ENCODE measurements around the gene TMEM158.

Gene TMEM158

DNA sequence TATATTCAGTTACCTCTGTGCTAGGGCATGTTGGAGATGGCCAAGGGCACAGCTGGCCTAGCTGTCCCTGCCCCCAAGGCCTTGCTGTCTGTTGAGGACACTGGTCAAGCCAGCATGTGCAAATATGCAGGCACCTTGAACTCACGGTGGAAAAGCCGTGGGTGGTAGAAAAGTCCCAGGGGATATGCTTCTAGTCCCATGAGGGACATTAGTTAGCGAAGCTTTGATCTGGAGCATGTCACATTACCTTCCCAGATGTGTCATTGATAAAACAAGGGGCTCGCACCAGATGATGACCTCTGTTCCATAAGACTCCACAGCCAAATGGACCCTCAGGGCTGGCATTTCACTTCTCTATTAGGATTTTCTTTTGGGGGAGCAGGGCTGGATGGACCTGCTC lies 14.2 kb upstream of the TMEM158 start:
- peaks cover 0 to 4% (median 0%) of the 10 kb centered on the region in 10 experiments; a peak in 1 of 20 replicates for H3K4me1 ChIP-seq
- H3K27me3 ChIP-seq, result no peaks in the 10 kb centered on the region
- TF ChIP-seq Cebpa-rat (IDR thresholded peaks at IDR 0.05), result no peak

DNA sequence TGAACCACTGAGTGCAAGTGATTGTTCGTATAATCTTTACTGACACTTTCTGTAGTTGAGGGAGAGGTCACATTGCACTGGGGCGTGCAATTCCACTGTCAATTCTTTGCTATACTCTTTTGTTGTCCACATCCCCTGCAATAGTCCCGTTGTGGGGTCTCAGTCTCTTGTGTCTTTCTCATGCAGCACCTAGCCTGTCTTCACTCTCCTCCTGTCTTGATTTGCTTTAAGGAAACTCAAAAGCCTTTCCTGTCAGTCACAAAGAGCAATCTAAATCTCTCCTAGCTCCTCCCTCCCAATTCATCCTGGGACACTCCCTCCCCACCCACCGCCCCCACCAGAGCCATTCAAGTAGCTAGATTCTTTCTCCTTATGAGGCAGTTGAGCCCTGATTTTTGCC lies 13.2 kb upstream of the TMEM158 start:
- H3K4me3 ChIP-seq, result no peak overlapping the region
- no peak overlapping the region for H3K27ac ChIP-seq
- H3K9me3 ChIP-seq (replicated peaks in 1 of 11), result peaks cover 0 to 16% (median 6%) of the 10 kb centered on the region in 11 experiments; a peak in 11 of 22 replicates
- peaks cover 0 to 4% (median 0%) of the 10 kb centered on the region in 10 experiments; a peak in 1 of 20 replicates for H3K4me1 ChIP-seq
- H4K20me1 ChIP-seq, result no peaks in the 10 kb centered on the region
- H3K36me3 ChIP-seq, result no peaks in the 10 kb centered on the region
- TF ChIP-seq Cebpa-rat (IDR thresholded peaks at IDR 0.05), result no peak
- no peak overlapping the region for H3K9ac ChIP-seq
- H3K27me3 ChIP-seq, result no peaks in the 10 kb centered on the region
- H3K4me2 ChIP-seq, result no peak overlapping the region

More for the DNA sequence above, 14.2 kb upstream of the TMEM158 start:
- no peak overlapping the region for H3K27ac ChIP-seq
- 0 out of 22 replicates have a peak overlapping the region, but pooled peaks of 1 of the 11 experiments have one; percentile 15 for H3K4me2 ChIP-seq
- no peaks in the 10 kb centered on the region for H4K20me1 ChIP-seq
- H3K4me3 ChIP-seq, result no peak overlapping the region
- peaks cover 0 to 16% (median 6%) of the 10 kb centered on the region in 11 experiments; a peak in 11 of 22 replicates for H3K9me3 ChIP-seq (replicated peaks in 1 of 11)
- no peaks in the 10 kb centered on the region for H3K36me3 ChIP-seq
- H3K9ac ChIP-seq, result no peak overlapping the region

DNA sequence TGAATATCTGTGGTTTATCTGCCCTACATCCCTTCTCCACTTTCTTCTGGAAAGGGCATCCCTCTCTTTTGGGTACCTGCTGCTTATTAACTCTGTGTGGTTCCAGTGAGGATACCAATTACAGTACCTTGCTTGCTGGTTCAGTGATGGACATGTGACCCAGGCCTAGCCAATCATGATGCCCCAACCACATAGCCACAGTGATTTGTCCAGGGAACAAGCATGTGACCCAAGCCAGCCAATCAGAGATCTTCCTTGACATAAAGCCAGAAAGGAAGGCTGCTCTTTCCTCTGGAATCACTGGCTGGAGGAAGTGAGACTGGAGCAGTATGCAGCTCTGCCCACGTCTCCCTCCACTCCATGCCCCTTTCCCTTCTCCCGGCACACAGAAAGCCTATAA lies 10.9 kb upstream of the TMEM158 start:
- Histone ChIP-seq H3K36me3 (no peaks in the 10 kb centered on the region), H3K4me2 (no peak overlapping the region), H3K4me1 (peaks cover 0 to 4% (median 0%) of the 10 kb centered on the region in 10 experiments; a peak in 1 of 20 replicates), H3K9me3 (replicated peaks in 1 of 11) (peaks cover 0 to 16% (median 6%) of the 10 kb centered on the region in 11 experiments; a peak in 11 of 22 replicates), H3K9ac (no peak overlapping the region), H3K27me3 (no peaks in the 10 kb centered on the region), H4K20me1 (no peaks in the 10 kb centered on the region), H3K27ac (no peak overlapping the region), H3K4me3 (no peak overlapping the region)
- TF ChIP-seq Cebpa-rat (IDR thresholded peaks at IDR 0.05), result no peak

DNA sequence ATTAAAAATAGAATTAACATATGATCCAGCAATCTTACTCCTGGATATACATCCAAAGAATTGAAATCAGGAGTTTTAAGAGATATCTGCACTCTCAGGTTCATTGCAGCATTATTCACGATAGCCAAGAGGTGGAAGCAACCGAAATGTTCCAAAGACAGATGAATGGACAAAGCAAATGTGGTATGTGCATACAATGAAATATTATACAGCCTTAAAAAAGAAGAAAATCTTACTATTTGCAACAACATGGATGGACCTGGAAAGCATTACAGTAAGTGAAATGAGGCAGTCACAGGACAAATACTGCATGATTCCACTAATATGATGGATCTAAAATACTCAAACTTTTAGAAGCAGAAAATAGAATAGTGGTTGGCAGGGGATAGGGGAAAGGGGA lies 9.3 kb upstream of the TMEM158 start:
- peaks cover 0 to 16% (median 6%) of the 10 kb centered on the region in 11 experiments; a peak in 11 of 22 replicates for H3K9me3 ChIP-seq (replicated peaks in 1 of 11)
- no peaks in the 10 kb centered on the region for H3K27me3 ChIP-seq
- no peaks in the 10 kb centered on the region for H4K20me1 ChIP-seq
- no peak for TF ChIP-seq Cebpa-rat (IDR thresholded peaks at IDR 0.05)
- H3K9ac ChIP-seq, result no peak overlapping the region
- no peak overlapping the region for H3K4me2 ChIP-seq
- no peaks in the 10 kb centered on the region for H3K36me3 ChIP-seq
- no peak overlapping the region for H3K4me3 ChIP-seq
- H3K27ac ChIP-seq, result no peak overlapping the region
- peaks cover 0 to 3% (median 0%) of the 10 kb centered on the region in 10 experiments; a peak in 1 of 20 replicates for H3K4me1 ChIP-seq

- Histone ChIP-seq H3K27me3 (peaks cover 0 to 3% (median 0%) of the 10 kb centered on the region in 11 experiments; a peak in 2 of 22 replicates), H3K9ac (no peak overlapping the region)
- TF ChIP-seq Cebpa-rat (IDR thresholded peaks at IDR 0.05), result no peak
Observed at GRCh38 chr3:45234250-45234649, 8.2 kb upstream of the TMEM158 start.

GRCh38 chr3:45232521-45232920 lies 6.4 kb upstream of the TMEM158 start:
- no peak overlapping the region for H3K4me2 ChIP-seq
- no peak overlapping the region for H3K27ac ChIP-seq
- no peaks in the 10 kb centered on the region for H4K20me1 ChIP-seq
- peaks cover 3 to 18% (median 8%) of the 10 kb centered on the region in 11 experiments; a peak in 21 of 22 replicates for H3K27me3 ChIP-seq
- H3K36me3 ChIP-seq, result no peaks in the 10 kb centered on the region
- no peak overlapping the region for H3K4me3 ChIP-seq
- H3K9me3 ChIP-seq (replicated peaks in 1 of 11), result peaks cover 0 to 16% (median 6%) of the 10 kb centered on the region in 11 experiments; a peak in 11 of 22 replicates
- H3K9ac ChIP-seq, result no peak overlapping the region
- peaks cover 0 to 6% (median 0%) of the 10 kb centered on the region in 10 experiments; a peak in 7 of 20 replicates for H3K4me1 ChIP-seq
- TF ChIP-seq Cebpa-rat (IDR thresholded peaks at IDR 0.05), result no peak

More at GRCh38 chr3:45234250-45234649, 8.2 kb upstream of the TMEM158 start:
- Histone ChIP-seq H3K36me3 (no peaks in the 10 kb centered on the region), H3K4me1 (no peaks in the 10 kb centered on the region), H3K4me3 (no peak overlapping the region), H3K27ac (no peak overlapping the region), H3K9me3 (replicated peaks in 1 of 11) (peaks cover 0 to 16% (median 6%) of the 10 kb centered on the region in 11 experiments; a peak in 11 of 22 replicates), H3K4me2 (no peak overlapping the region), H4K20me1 (no peaks in the 10 kb centered on the region)

GRCh38 chr3:45227946-45228345 lies 1.9 kb upstream of the TMEM158 start:
- Histone ChIP-seq H3K27ac (no peak overlapping the region), H3K9me3 (replicated peaks in 1 of 11) (no peaks in the 10 kb centered on the region), H3K4me2 (peak overlapping the region in 6 of 11 experiments; percentile 16 to 100 (median 98); a peak in 8 of 22 replicates), H3K4me1 (peaks cover 10 to 29% (median 20%) of the 10 kb centered on the region in 10 experiments; a peak in 19 of 20 replicates), H4K20me1 (peaks cover 0 to 25% (median 13%) of the 10 kb centered on the region in 11 experiments; a peak in 14 of 22 replicates), H3K27me3 (peaks cover 47 to 63% (median 53%) of the 10 kb centered on the region in 11 experiments), H3K36me3 (no peaks in the 10 kb centered on the region), H3K9ac (no peak overlapping the region), H3K4me3 (no peak overlapping the region)
- TF ChIP-seq Cebpa-rat (IDR thresholded peaks at IDR 0.05), result no peak

GRCh38 chr3:45227071-45227820 lies 1.2 kb upstream of the TMEM158 start:
- Histone ChIP-seq H3K27ac (no peak overlapping the region), H3K4me3 (peak overlapping the region in 4 of 10 experiments; percentile 70 to 73 (median 72); a peak in 4 of 20 replicates), H3K9ac (no peak overlapping the region), H3K9me3 (replicated peaks in 1 of 11) (no peaks in the 10 kb centered on the region), H3K4me2 (peak overlapping the region; percentile 78 to 100 (median 99); a peak in 18 of 22 replicates), H3K4me1 (peaks cover 10 to 29% (median 20%) of the 10 kb centered on the region in 10 experiments; a peak in 19 of 20 replicates), H3K27me3 (peaks cover 54 to 70% (median 60%) of the 10 kb centered on the region in 11 experiments), H3K36me3 (no peaks in the 10 kb centered on the region), H4K20me1 (peaks cover 0 to 25% (median 13%) of the 10 kb centered on the region in 11 experiments; a peak in 14 of 22 replicates)
- no peak for TF ChIP-seq Cebpa-rat (IDR thresholded peaks at IDR 0.05)
